ENCODE results near the gene GALR2.

Gene GALR2

GRCh38 chr17:76079956-76080767, 5.6 kb downstream of the GALR2 start:
- DNase-seq (ENCODE audit: low spot score), result no peak

GRCh38 chr17:76080768-76081287, 6.2 kb downstream of the GALR2 start:
- DNase-seq (ENCODE audit: low spot score), result no peak

- no peak for DNase-seq (ENCODE audit: low spot score)
These were observed 7.0 kb downstream of the GALR2 start for GRCh38 chr17:76081295-76082210.

GRCh38 chr17:76082326-76083251, 8.0 kb downstream of the GALR2 start:
- no peak for DNase-seq (ENCODE audit: low spot score)

- no peak for DNase-seq (ENCODE audit: low spot score)
These were observed 9.1 kb downstream of the GALR2 start for GRCh38 chr17:76083536-76084182.

DNA sequence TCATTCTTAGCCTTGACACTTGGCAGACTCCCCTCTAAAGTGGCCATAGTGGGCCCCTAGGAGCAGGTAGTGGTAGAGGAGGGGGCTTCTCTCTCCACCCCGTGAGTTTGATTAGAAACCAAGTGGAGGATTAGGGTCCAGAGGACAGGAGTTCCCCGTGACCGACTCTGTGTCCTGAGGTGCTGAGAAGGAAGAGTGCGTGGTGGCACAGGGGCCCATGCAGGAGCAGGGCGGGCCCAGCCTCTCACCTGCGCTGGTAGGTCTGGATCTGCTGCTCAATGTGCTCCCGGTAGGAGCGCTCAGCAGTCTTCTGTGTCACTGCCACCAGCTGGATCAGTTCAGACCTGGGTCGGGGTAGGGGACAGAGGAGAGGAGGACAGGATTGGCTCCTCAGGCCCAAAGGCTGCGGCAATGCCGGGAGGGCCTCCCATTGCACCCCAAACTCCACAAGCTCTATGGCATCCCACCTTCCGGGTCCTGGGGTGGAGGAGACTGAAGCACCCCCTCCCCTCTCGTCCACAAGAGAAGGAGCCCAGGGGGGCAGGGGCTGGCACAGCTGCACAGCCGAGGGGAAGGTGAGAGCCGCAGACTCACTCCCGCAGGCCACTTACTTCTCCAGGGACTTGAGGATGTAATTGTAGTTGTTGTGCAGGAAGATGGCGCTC, 10.6 kb downstream of the GALR2 start:
- no peak for DNase-seq (ENCODE audit: low spot score)

- DNase-seq (ENCODE audit: low spot score), result no peak
These were observed 11.3 kb downstream of the GALR2 start for GRCh38 chr17:76085731-76086366.

- DNase-seq (ENCODE audit: low spot score), result no peak
These were observed 11.8 kb downstream of the GALR2 start for GRCh38 chr17:76086384-76086783.

- DNase-seq (ENCODE audit: low spot score), result no peak
These were observed 12.9 kb downstream of the GALR2 start for GRCh38 chr17:76087531-76087930.

- no peak for DNase-seq (ENCODE audit: low spot score)
These were observed 13.7 kb downstream of the GALR2 start for GRCh38 chr17:76088041-76088867.

- no peak for DNase-seq (ENCODE audit: low spot score)
These were observed 14.4 kb downstream of the GALR2 start for GRCh38 chr17:76088868-76089576.

- DNase-seq (ENCODE audit: low spot score), result no peak
These were observed 15.3 kb downstream of the GALR2 start for GRCh38 chr17:76089680-76090516.

GRCh38 chr17:76090517-76091129, 16.0 kb downstream of the GALR2 start:
- DNase-seq (ENCODE audit: low spot score), result no peak

DNA sequence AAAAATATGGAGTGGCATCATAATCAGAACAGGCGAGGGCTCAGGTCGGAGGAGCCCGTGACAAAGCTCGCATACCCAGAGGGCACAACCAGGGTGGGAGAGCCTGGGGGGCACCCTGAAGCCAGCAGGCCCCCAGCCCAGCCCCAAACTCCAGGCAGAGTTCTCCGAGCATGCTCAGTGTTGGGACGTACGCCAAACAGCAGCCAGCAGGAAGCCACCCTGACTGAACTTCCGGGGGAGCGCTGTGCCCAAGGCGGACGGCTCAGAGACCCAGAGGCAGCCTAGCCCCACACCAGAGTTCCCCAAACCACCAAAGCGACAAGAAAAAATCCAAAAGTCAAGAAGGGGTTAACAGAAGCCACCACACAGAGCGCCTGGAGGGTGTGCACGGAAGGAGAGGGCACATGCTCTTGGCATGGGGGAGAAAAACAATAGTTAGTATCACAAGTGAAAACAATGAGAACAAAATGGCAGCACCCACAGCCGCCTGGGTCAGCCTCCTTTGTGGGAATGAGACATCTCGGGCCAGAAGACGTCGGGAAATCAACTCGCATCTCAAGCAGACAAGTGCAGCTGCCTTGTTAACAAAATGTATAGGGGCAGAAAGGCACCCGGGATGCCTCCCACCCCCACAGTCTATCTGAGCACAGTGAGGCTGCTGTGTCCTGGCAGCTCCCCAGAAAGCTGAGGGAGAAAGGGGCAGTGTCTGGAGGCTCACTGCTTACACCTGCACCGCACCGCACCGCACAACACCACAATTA, 17.1 kb downstream of the GALR2 start:
- DNase-seq (ENCODE audit: low spot score), result peak; percentile 16

GRCh38 chr17:76092526-76093413, 18.2 kb downstream of the GALR2 start:
- no peak for DNase-seq (ENCODE audit: low spot score)
